B cell (primary cell): ENCODE data around the gene OMA1. TPM values are rescaled to one million over a fixed set of nuclear protein-coding genes. Genes with fewer than 3 reads are reported as not detected.
A peak's percentile ranks its signal among the peaks of the same experiment; 100 is the strongest.

ENCODE experiments used
- ATAC-seq: fragments of 200-7000 bp; cut with Tn5 transposase; one replicate; pipeline ENCODE4 v1.10.0; 2021; ENCODE audit warnings: low read depth, mild to moderate bottlenecking, moderate number of reproducible peaks, moderate library complexity
- CTCF ChIA-PET: fragments of 350-600 bp; sonication (Branson Sonifier 250); formaldehyde crosslinking; loops from one replicate; lab custom pipeline; 2021; ENCODE audit warnings: antibody characterized with exemption, inconsistent platforms; lab: Charles Lee
- POLR2A ChIA-PET: fragments of 350-600 bp; sonication (Branson Sonifier 250); formaldehyde crosslinking; loops from one replicate; lab custom pipeline; 2021; ENCODE audit warnings: antibody characterized with exemption; lab: Charles Lee
- DNase-seq: peaks from one replicate; pipeline ENCODE4 v3.0.0; 2013
- H2AFZ ChIP-seq: 2 replicates; pipeline ENCODE4 v1.6.1; 2012; ENCODE audit warnings: mild to moderate bottlenecking, low read depth, low read length; ENCODE audit not compliant: insufficient read depth, poor library complexity, severe bottlenecking
- H3K27ac ChIP-seq, 2 donors: 1 replicate in 1 of 2; 2 replicates in 1 of 2; pipeline ENCODE4 v1.5.1; 2012 to 2013; ENCODE audit warnings: low read length in 2 of 2, mild to moderate bottlenecking in 2 of 2, moderate library complexity in 1 of 2
- H3K27me3 ChIP-seq, 4 experiments: fragments of 200-600 bp in 1 of 4; sonication (generic) in 1 of 4; replicated peaks in 1 of 4; 1 replicate in 2 of 4; 2 replicates in 2 of 4; pipeline versions ENCODE4 v1.6.1 to v1.7.0; 2013 to 2016; ENCODE audit warnings: low read length in 3 of 4, mild to moderate bottlenecking in 2 of 4, mixed read lengths in 1 of 4, moderate library complexity in 1 of 4; ENCODE audit not compliant: insufficient read depth in 4 of 4, control insufficient read depth in 3 of 4; ENCODE audit errors: control extremely low read depth in 1 of 4
- H3K36me3 ChIP-seq, 2 experiments: replicated peaks in 1 of 2; 1 replicate in 1 of 2; 2 replicates in 1 of 2; pipeline versions ENCODE4 v1.6.1 to v1.7.1; 2013; ENCODE audit warnings: low read length in 1 of 2; ENCODE audit not compliant: insufficient read depth in 2 of 2, control insufficient read depth in 1 of 2; ENCODE audit errors: control extremely low read depth in 1 of 2, extremely low read depth in 1 of 2
- H3K4me1 ChIP-seq, 2 donors: fragments of 200-600 bp in 1 of 2; sonication (generic) in 1 of 2; 1 replicate in 1 of 2; 2 replicates in 1 of 2; pipeline versions ENCODE4 v1.5.1 to v1.6.1; 2013 to 2017; ENCODE audit warnings: low read length in 2 of 2; ENCODE audit not compliant: control insufficient read depth in 2 of 2, insufficient read depth in 2 of 2
- H3K4me2 ChIP-seq: replicated peaks from 2 replicates; pipeline ENCODE3; 2012; ENCODE audit warnings: mild to moderate bottlenecking, low read depth, low read length; ENCODE audit not compliant: poor library complexity, severe bottlenecking
- H3K4me3 ChIP-seq, 5 experiments: fragments of 200-600 bp in 1 of 5; sonication (generic) in 1 of 5; 1 replicate in 3 of 5; 2 replicates in 2 of 5; pipeline versions ENCODE4 v1.5.1 to v1.7.0; 2011 to 2016; ENCODE audit warnings: low read length in 4 of 5, mild to moderate bottlenecking in 4 of 5, low read depth in 2 of 5, control low read depth in 1 of 5, moderate library complexity in 1 of 5; ENCODE audit not compliant: insufficient read depth in 1 of 5; ENCODE audit errors: control extremely low read depth in 1 of 5, extremely low read depth in 1 of 5
- H3K79me2 ChIP-seq: fragments of 200-600 bp; sonication (generic); one replicate; pipeline ENCODE4 v1.6.0; 2016; ENCODE audit warnings: low read length; ENCODE audit not compliant: control insufficient read depth, insufficient read depth
- H3K9ac ChIP-seq: fragments of 200-600 bp; sonication (generic); 2 replicates; pipeline ENCODE4 v1.6.1; 2017; ENCODE audit warnings: mild to moderate bottlenecking, low read length, moderate library complexity
- H3K9me3 ChIP-seq, 3 donors: one replicate each; pipeline versions ENCODE4 v1.6.1 to v1.7.1; 2013; ENCODE audit warnings: low read length in 2 of 3; ENCODE audit not compliant: control insufficient read depth in 2 of 3, insufficient read depth in 1 of 3; ENCODE audit errors: control extremely low read depth in 1 of 3
- H4K20me1 ChIP-seq: 2 replicates; pipeline ENCODE4 v1.6.0; 2012; ENCODE audit warnings: mild to moderate bottlenecking, low read length; ENCODE audit not compliant: insufficient read depth, control insufficient read depth, poor library complexity, severe bottlenecking
- H3K27ac Mint-ChIP-seq: one replicate; pipeline ENCODE4 v1.8.0; 2021; ENCODE audit warnings: mixed read lengths
- H3K27me3 Mint-ChIP-seq: one replicate; pipeline ENCODE4 v1.8.0; 2021; ENCODE audit warnings: mixed read lengths
- H3K4me1 Mint-ChIP-seq: one replicate; pipeline ENCODE4 v1.8.0; 2021; ENCODE audit warnings: mixed read lengths
- H3K4me3 Mint-ChIP-seq: one replicate; pipeline ENCODE4 v1.8.0; 2021; ENCODE audit warnings: mixed read lengths
- H3K9me3 Mint-ChIP-seq: one replicate; pipeline ENCODE4 v1.8.0; 2022; ENCODE audit warnings: mixed read lengths; ENCODE audit not compliant: insufficient read depth
- CTCF ChIP-seq: fragments of 200-600 bp; IDR thresholded peaks from one replicate; pipeline ENCODE4 v1.8.0; 2022; ENCODE audit warnings: antibody characterized with exemption, mild to moderate bottlenecking
- EZH2 ChIP-seq: IDR thresholded peaks from 2 replicates; pipeline ENCODE4 v1.6.1; 2012; ENCODE audit warnings: borderline replicate concordance, low read depth, mild to moderate bottlenecking, moderate library complexity, low read length; ENCODE audit not compliant: insufficient read depth, poor library complexity, severe bottlenecking
- WGBS: methylation state at CpG from one replicate; pipeline ENCODE4 v1.1.5; 2013; ENCODE audit warnings: missing lambda C conversion rate; ENCODE audit not compliant: insufficient coverage; 5-methylcytosine and 5-hydroxymethylcytosine counted together
- intact Hi-C: fragments of 100-400 bp; cut with micrococcal nuclease; formaldehyde crosslinking; loops from one replicate; pipeline ENCODE4 v1.10.0; 2022
- polyA plus RNA-seq: library from polyadenylated mRNA; depleted of rRNA; stranded (reverse); fragments of >200 nt; gene quantifications from 2 replicates; pipeline ENCODE4 v1.2.3, GENCODE V29; 2012
- total RNA-seq, 2 donors: library from RNA; stranded (reverse); fragments of 120-200 nt in 1 of 2; gene quantifications; 1 replicate in 1 of 2; 2 replicates in 1 of 2; pipeline versions ENCODE4 v1.2.3 to v1.2.4, GENCODE V29; 2013 to 2022

The OMA1 gene
- total and polyA plus RNA-seq, 2 donors (not counting 1 experiment from before 2014, with no cell fraction given) = 22.8 to 67.5 TPM

GRCh38 chr1:58500043-58500442 lies 46.5 kb downstream of the OMA1 start:
- Histone ChIP-seq H3K9ac (no peak overlapping the region), H3K27me3 (no peaks in the 10 kb centered on the region), H2AFZ (no peak overlapping the region), H3K79me2 (no peaks in the 10 kb centered on the region), H3K36me3 (peaks cover 5 to 21% of the 10 kb centered on the region in 2 experiments), H3K27ac (no peak overlapping the region), H3K4me1 (peaks cover 22 to 29% of the 10 kb centered on the region in 2 donors), H4K20me1 (no peaks in the 10 kb centered on the region), H3K4me2 (no peak overlapping the region), H3K4me3 (no peak overlapping the region), H3K9me3 (no peaks in the 10 kb centered on the region)
- Mint-ChIP-seq H3K27me3 (no peaks in the 10 kb centered on the region), H3K9me3 (no peaks in the 10 kb centered on the region), H3K4me3 (no peak overlapping the region), H3K4me1 (peaks cover 33% of the 10 kb centered on the region), H3K27ac (peak overlapping the region; percentile 5)
- no CpG with 5 or more reads among the region's 1 CpG for WGBS
- POLR2A ChIA-PET = no interaction called here
- DNase-seq = no peak
- CTCF ChIA-PET = interaction anchor here (1.2 to 1.7 kb wide), 2 partner anchors 18 to 153 kb away, joined by 3 to 7 read pairs; no protein-coding TSS in a partner anchor
- TF ChIP-seq CTCF = no peak
- no peak for TF ChIP-seq EZH2
- intact Hi-C loops = no loop called here
- no peak for ATAC-seq

GRCh38 chr1:58497499-58497898 lies 49.0 kb downstream of the OMA1 start:
- Histone ChIP-seq H4K20me1 (no peaks in the 10 kb centered on the region), H3K4me3 (peak overlapping the region in 4 of 5 experiments; percentile 6 to 48 (median 23)), H3K36me3 (peaks cover 0 to 8% of the 10 kb centered on the region in 2 experiments), H3K4me2 (peak overlapping the region; percentile 69), H3K27me3 (no peaks in the 10 kb centered on the region), H3K9ac (peak overlapping the region; percentile 67), H2AFZ (peak overlapping the region; percentile 71), H3K9me3 (no peaks in the 10 kb centered on the region), H3K27ac (peak overlapping the region; percentile 83 to 88), H3K79me2 (no peaks in the 10 kb centered on the region), H3K4me1 (peaks cover 22 to 29% of the 10 kb centered on the region in 2 donors)
- DNase-seq (peak; percentile 54), ATAC-seq (peak; percentile 53)
- peak overlapping the region; percentile 82 for H3K4me3 Mint-ChIP-seq
- peaks cover 35% of the 10 kb centered on the region for H3K4me1 Mint-ChIP-seq
- intact Hi-C loops = no loop called here
- CTCF ChIA-PET = interaction anchor here (1.0 to 2.2 kb wide), 2 partner anchors 18 kb away, joined by 5 to 9 read pairs; no protein-coding TSS in a partner anchor
- POLR2A ChIA-PET = no interaction called here
- TF ChIP-seq EZH2 (no peak), CTCF (no peak)
- H3K27ac Mint-ChIP-seq = peak overlapping the region; percentile 92
- no peaks in the 10 kb centered on the region for H3K9me3 Mint-ChIP-seq
- no CpG with 5 or more reads among the region's 4 CpGs for WGBS
- H3K27me3 Mint-ChIP-seq = no peaks in the 10 kb centered on the region
